Muscle of arm (tissue), 12 donors: Measurements from ENCODE around the gene B3GAT1. TPM values are rescaled to one million over a fixed set of nuclear protein-coding genes. Genes with fewer than 3 reads are reported as not detected.

Experiments
- DNase-seq: peaks from one replicate; pipeline ENCODE4 v3.0.0-alpha.2; 2013
- polyA plus RNA-seq, 12 donors: library from polyadenylated mRNA; unstranded; fragments of 120-200 nt; gene quantifications; one replicate each; pipeline ENCODE4 v1.2.1, GENCODE V29; 2013; ENCODE audit not compliant: insufficient read length in 12 of 12

Gene B3GAT1
- polyA plus RNA-seq, 12 donors = 0.11 to 0.80 (median 0.33) TPM; not detected in 2

GRCh38 chr11:134338654-134339053 is 73.4 kb downstream of the B3GAT1 start:
- no peak for DNase-seq

GRCh38 chr11:134338068-134338467 is 74.0 kb downstream of the B3GAT1 start:
- DNase-seq = no peak

- no peak for DNase-seq
These were observed 75.0 kb downstream of the B3GAT1 start for GRCh38 chr11:134337051-134337450.

DNA sequence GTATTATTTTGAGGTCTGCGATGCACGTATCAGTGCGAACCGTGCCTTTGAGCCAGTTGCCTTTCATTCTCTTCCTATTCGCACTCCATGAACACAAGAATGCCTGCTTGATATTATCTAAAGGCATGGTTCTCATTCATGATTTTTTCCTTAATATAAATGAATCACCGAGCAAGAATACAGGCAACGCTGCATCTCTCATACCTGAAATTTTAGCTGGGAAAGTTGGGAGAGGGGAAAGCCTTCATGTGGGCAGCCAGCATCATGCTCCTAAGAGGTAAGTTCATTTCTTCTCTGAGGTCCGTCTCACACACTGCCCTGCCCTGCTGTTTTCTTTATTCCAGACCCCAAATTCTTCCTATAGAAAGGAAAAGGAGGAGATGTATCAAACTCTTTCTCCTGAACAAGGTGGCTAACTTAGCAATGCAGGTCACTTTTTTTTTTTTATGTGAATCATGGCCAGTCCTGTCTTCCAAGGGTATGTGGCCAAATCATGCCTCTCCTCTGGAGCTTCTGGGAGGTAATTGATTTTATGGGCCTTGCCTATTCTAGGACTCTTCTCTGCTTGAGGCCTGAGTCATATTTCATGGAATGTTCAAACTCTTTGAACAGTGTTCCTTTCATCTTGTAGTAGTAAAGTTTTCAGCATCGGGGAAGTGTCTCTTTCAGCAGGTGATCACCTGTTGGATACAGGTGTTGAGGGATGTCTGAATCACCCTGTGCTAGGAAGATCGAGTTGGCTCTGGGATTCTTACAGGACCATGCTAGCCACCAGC is 77.1 kb downstream of the B3GAT1 start:
- DNase-seq = no peak

DNA sequence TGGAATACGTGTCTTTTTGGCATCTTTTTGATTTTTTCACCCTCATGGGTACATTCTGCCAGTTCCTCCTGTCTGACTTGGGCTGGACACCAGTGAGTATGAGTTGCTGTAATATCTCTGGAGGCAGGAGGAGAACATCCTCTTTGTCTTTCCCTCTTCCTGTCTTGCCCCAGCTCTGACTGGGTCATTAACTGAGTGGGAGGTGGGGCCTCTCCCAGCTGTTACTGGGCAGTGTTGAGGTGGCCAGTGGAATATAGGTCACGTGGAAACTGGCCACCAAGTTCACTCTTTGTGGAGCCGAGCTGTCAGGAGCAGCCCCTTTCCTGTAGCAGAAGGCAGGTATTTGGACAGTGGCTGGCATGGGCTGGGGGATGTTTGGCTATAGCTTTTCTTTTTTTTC is 78.1 kb downstream of the B3GAT1 start:
- no peak for DNase-seq

- DNase-seq = no peak
These were observed 78.7 kb downstream of the B3GAT1 start for GRCh38 chr11:134333312-134333711.

GRCh38 chr11:134332782-134333181 is 79.3 kb downstream of the B3GAT1 start:
- DNase-seq = no peak

- no peak for DNase-seq
These were observed 79.8 kb downstream of the B3GAT1 start for GRCh38 chr11:134332189-134332631.

GRCh38 chr11:134331354-134332188 is 80.5 kb downstream of the B3GAT1 start, which contains the start of gene GLB1L2:
Gene GLB1L2, plus strand, starts transcription at chr11:134331988. Its CDS starts 74 bp downstream, at chr11:134332062.
- DNase-seq = peak; percentile 13

GRCh38 chr11:134330611-134331353 is 81.3 kb downstream of the B3GAT1 start:
- no peak for DNase-seq

Other genes with a start within 250 kb of the B3GAT1 start
- gene NCAPD3, start 188.3 kb downstream of the B3GAT1 start, polyA plus RNA-seq = 10 to 100 TPM in 11 of 12 donors, not detected in 1; 10.3 to 25.8 (median 18.5) TPM
- 10 to 100 TPM in 11 of 12 donors, not detected in 1; 27.2 to 44.1 (median 31.9) TPM for gene VPS26B, start 187.6 kb downstream of the B3GAT1 start, polyA plus RNA-seq
- gene THYN1, start 158.9 kb downstream of the B3GAT1 start, polyA plus RNA-seq = 10 to 100 TPM in 11 of 12 donors, not detected in 1; 27.9 to 45.0 (median 34.3) TPM
- gene ACAD8, start 158.7 kb downstream of the B3GAT1 start, polyA plus RNA-seq = 10 to 100 TPM in 11 of 12 donors, not detected in 1; 18.3 to 28.3 (median 20.8) TPM
- gene GLB1L3, start 135.9 kb downstream of the B3GAT1 start, polyA plus RNA-seq = under 1 TPM in 5 of 12 donors, not detected in 7; 0.05 to 0.25 (median 0.07) TPM
- 1 to 10 TPM in 2 of 12 donors, under 1 TPM in 8, not detected in 2; 0.45 to 1.4 (median 0.70) TPM for gene GLB1L2, start 80.3 kb downstream of the B3GAT1 start, polyA plus RNA-seq